ENCODE results near the gene RSU1.

DNA sequence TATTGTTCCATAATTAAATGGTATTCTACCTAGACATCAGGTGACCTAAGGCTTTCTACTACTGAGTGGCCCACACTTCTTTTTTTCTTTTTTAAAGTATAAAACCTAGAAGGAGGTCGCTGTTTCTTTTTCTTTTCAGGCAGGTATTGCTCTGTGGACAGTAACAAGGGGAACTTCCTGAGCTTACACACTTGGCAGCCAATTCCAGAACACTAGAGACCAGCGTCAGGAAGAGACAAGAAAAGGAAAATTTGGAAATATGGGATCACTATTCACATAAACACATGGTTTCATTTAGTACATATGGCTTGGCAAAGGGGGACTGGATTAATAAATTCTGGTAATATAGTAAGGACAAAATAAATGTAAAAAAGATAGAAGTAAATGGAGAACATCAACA, 141.9 kb downstream of the RSU1 start:
- TF ChIP-seq TAF1 (IDR thresholded peaks at IDR 0.05; ENCODE audit: low read depth, low read length): no peak
- no peak for TF ChIP-seq POLR2AphosphoS5 (IDR thresholded peaks at IDR 0.05; ENCODE audit: low read depth, low read length)
- TF ChIP-seq POLR2A (IDR thresholded peaks at IDR 0.05; ENCODE audit: low read depth, low read length): no peak
- TF ChIP-seq SPI1 (IDR thresholded peaks at IDR 0.05; ENCODE audit: low read depth, low read length): no peak
- no peak for TF ChIP-seq PAX5 (IDR thresholded peaks at IDR 0.05; ENCODE audit: insufficient read depth, low read length, severe bottlenecking)
- no peak for TF ChIP-seq POU2F2 (IDR thresholded peaks at IDR 0.05; ENCODE audit: low read depth, low read length)

Measured in GM12891 (cell line).